ACC112 (cell line): ENCODE results near the gene UPF3A.
A peak's percentile ranks its signal among the peaks of the same experiment; 100 is the strongest.

Experiments used
- H2AFZ ChIP-seq: fragments of 200-600 bp; sonication (generic); one replicate; pipeline ENCODE4 v1.6.0; 2017; ENCODE audit warnings: antibody characterized with exemption, low read length; ENCODE audit not compliant: unreplicated experiment
- H3K27ac ChIP-seq: fragments of 200-600 bp; sonication (generic); 2 replicates; pipeline ENCODE4 v1.5.1; 2014; ENCODE audit warnings: low read depth, mild to moderate bottlenecking, antibody characterized with exemption, low read length, moderate library complexity
- H3K27me3 ChIP-seq: fragments of 200-600 bp; sonication (generic); 2 replicates; pipeline ENCODE4 v1.6.1; 2014; ENCODE audit warnings: mild to moderate bottlenecking, antibody characterized with exemption, low read length, moderate library complexity, mixed read lengths; ENCODE audit not compliant: insufficient read depth
- H3K36me3 ChIP-seq: fragments of 200-600 bp; sonication (generic); 2 replicates; pipeline ENCODE4 v1.6.1; 2016; ENCODE audit warnings: mild to moderate bottlenecking, antibody characterized with exemption, low read length, moderate library complexity, mixed read lengths; ENCODE audit not compliant: insufficient read depth
- H3K4me1 ChIP-seq: fragments of 200-600 bp; sonication (generic); one replicate; pipeline ENCODE4 v1.6.1; 2016; ENCODE audit warnings: low read length, mixed read lengths; ENCODE audit not compliant: insufficient read depth, unreplicated experiment, control insufficient read depth
- H3K4me3 ChIP-seq: fragments of 200-600 bp; sonication (generic); 2 replicates; pipeline ENCODE4 v1.5.1; 2014; ENCODE audit warnings: mild to moderate bottlenecking, low read depth, low read length
- H3K79me2 ChIP-seq: fragments of 200-600 bp; sonication (generic); one replicate; pipeline ENCODE4 v1.6.0; 2016; ENCODE audit warnings: low read length; ENCODE audit not compliant: control insufficient read depth, unreplicated experiment, insufficient read depth

Gene UPF3A

GRCh38 chr13:114304346-114305034 lies 23.1 kb downstream of the UPF3A start:
- no peaks in the 10 kb centered on the region for H3K79me2 ChIP-seq
- no peak overlapping the region for H3K4me3 ChIP-seq
- no peak overlapping the region for H3K27ac ChIP-seq
- no peak overlapping the region for H2AFZ ChIP-seq
- H3K27me3 ChIP-seq = no peaks in the 10 kb centered on the region
- H3K4me1 ChIP-seq = no peaks in the 10 kb centered on the region
- H3K36me3 ChIP-seq = no peaks in the 10 kb centered on the region

- Histone ChIP-seq H3K4me3 (no peak overlapping the region), H3K36me3 (no peaks in the 10 kb centered on the region), H3K4me1 (peaks cover 22% of the 10 kb centered on the region), H3K79me2 (no peaks in the 10 kb centered on the region), H3K27me3 (no peaks in the 10 kb centered on the region), H2AFZ (no peak overlapping the region), H3K27ac (no peak overlapping the region)
These were observed 27.7 kb downstream of the UPF3A start for GRCh38 chr13:114309086-114309485.

DNA sequence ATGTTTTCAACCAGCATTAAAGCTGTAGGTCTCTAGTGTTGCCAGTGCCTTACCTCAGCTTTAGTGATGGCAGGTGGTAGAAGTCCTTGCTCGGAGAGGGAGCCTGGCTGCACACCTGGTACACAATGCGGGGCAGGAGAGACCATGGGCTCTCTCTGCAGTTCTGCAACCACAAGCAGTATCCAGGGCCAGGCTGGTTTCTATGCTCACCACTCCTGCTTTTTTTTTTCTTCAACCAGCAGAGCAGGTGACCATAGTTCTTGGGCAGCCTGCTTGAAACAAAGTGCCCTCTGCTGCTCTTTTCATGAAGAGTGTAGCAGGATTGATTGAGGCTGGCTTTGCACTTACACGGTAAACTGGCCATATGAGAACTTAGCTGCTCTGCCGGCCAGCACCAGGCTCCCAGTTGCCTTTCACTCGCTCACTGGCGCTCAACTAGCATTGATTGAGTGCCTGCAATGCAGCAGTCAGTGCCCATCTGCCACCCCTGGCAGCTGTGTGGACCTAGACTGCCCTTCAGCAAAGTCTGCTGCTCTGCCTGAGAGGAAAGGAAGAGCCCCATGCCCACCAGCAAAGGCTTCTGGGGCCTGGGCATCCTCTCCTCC lies 28.5 kb downstream of the UPF3A start:
- H3K27me3 ChIP-seq = no peaks in the 10 kb centered on the region
- peaks cover 22% of the 10 kb centered on the region for H3K4me1 ChIP-seq
- peaks cover 5% of the 10 kb centered on the region for H3K79me2 ChIP-seq
- H3K36me3 ChIP-seq = no peaks in the 10 kb centered on the region
- H2AFZ ChIP-seq = no peak overlapping the region
- H3K27ac ChIP-seq = no peak overlapping the region
- no peak overlapping the region for H3K4me3 ChIP-seq

DNA sequence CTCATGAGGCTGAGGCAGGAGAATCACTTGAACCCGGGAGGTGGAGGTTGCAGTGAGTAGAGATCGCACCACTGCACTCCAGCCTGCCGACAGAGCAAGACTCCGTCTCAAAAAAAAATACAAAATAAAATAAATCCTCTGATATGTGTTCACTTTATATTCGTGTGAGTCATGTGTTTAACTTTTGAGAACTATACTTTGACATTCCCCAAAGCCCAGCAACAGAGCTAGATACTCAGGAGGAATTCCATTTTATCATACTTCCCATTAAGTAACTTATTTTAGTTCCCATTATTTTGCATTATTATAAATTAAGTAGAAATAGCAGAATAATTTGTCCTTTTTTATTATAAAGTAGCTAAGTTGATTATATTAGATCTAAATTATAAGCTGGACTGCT lies 29.6 kb downstream of the UPF3A start:
- H3K4me1 ChIP-seq = peaks cover 22% of the 10 kb centered on the region
- no peak overlapping the region for H2AFZ ChIP-seq
- H3K36me3 ChIP-seq = no peaks in the 10 kb centered on the region
- H3K4me3 ChIP-seq = no peak overlapping the region
- no peak overlapping the region for H3K27ac ChIP-seq
- peaks cover 15% of the 10 kb centered on the region for H3K79me2 ChIP-seq
- no peaks in the 10 kb centered on the region for H3K27me3 ChIP-seq

DNA sequence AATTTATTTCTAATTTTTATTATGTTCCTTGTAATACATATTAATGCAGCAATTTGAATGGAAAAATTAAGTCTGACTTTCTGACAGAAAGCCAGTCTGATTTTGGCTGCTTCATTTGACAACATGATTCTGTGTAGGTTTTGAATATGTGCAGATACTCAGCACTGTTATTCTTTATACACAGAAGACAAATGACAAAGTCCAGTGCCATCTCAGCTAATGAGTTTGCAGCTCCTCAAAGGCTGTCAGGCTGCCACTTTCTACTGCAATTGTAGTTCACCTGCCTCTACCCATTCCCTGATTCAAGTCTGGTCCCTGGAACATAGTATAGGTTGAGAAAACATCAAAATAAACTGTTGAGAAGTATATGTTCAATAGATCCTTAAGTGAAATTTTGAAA lies 30.0 kb downstream of the UPF3A start:
- H3K4me1 ChIP-seq = peaks cover 22% of the 10 kb centered on the region
- H3K27me3 ChIP-seq = no peaks in the 10 kb centered on the region
- H3K36me3 ChIP-seq = no peaks in the 10 kb centered on the region
- H2AFZ ChIP-seq = peak overlapping the region; percentile 53
- H3K79me2 ChIP-seq = peaks cover 19% of the 10 kb centered on the region
- H3K4me3 ChIP-seq = peak overlapping the region; percentile 25; the same call in 1 of the 2 replicates
- H3K27ac ChIP-seq = peak overlapping the region; percentile 54

DNA sequence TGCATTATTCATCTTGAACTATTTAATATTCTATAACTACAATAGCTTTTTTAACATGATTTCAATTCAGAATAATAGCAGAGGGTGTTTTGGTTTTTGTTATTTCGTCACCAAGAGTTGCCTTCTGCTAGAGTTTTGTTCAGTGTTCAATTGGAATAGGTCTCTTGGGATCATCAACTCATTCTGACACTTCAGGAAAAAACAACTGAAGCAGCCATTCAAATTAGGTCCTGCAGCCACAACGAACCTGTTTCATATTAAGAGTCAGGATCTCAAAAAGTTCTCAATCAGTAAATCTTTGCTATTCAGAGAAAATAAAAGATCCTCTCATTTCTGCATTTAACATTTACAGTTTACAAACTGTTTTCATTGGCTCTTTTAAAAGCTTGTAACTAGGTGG lies 30.5 kb downstream of the UPF3A start:
- Histone ChIP-seq H3K36me3 (no peaks in the 10 kb centered on the region), H3K79me2 (peaks cover 24% of the 10 kb centered on the region), H3K27me3 (no peaks in the 10 kb centered on the region), H2AFZ (peak overlapping the region; percentile 53), H3K4me1 (peaks cover 22% of the 10 kb centered on the region), H3K4me3 (peak overlapping the region; percentile 25; the same call in 1 of the 2 replicates), H3K27ac (peak overlapping the region; percentile 54)

DNA sequence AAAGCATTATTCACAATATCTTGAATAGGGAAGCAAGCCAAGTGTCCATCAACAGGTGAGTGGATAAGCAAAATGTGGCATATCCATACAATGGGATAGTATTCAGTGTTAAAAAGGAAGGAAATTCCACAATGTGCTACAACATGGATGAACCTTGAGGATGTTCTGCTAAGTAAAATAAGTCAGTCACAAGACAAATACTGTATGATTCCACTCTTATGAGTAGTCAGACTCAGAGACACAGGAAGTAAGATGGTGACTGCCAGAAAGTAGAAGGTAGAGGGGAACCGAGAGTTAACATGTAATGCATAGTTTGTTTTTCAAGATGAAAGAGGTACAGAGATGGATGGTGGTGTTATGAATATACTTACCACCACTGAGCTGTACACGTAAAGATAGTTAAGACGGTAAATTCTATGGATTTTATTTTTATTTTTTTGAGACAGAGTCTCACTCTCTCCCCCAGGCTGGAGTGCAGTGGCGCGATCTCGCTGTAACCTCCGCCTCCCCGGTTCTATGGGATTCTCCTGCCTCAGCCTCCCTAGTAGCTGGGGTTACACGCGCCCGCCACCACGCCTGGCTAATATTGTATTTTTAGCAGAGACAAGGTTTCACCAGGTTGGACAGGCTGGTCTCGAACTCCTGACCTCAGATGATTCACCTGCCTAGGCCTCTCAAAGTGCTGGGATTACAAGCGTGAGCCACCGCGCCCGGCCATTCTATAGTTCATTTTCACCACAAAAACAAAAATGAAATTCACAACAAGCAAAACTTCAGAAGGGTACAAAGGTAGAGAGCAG lies 31.9 kb downstream of the UPF3A start:
- Histone ChIP-seq H3K27ac (peak overlapping the region; percentile 89), H3K4me3 (peak overlapping the region; percentile 83), H3K79me2 (peaks cover 37% of the 10 kb centered on the region), H2AFZ (peak overlapping the region; percentile 65), H3K36me3 (no peaks in the 10 kb centered on the region), H3K27me3 (no peaks in the 10 kb centered on the region), H3K4me1 (peaks cover 34% of the 10 kb centered on the region)

- H3K79me2 ChIP-seq = peaks cover 46% of the 10 kb centered on the region
- peak within 1 kb of the TSS; percentile 65 for H2AFZ ChIP-seq
- peak within 1 kb of the TSS; percentile 83 for H3K4me3 ChIP-seq
- no peaks in the 10 kb centered on the region for H3K27me3 ChIP-seq
- peaks cover 42% of the 10 kb centered on the region for H3K4me1 ChIP-seq
- no peaks in the 10 kb centered on the region for H3K36me3 ChIP-seq
- peak within 1 kb of the TSS; percentile 89 for H3K27ac ChIP-seq
These were observed 32.9 kb downstream of the UPF3A start, which contains the start of gene CHAMP1 for GRCh38 chr13:114314074-114314912. TSS of gene CHAMP1 (plus strand) at chr13:114314503. CDS start at chr13:114323843, 9,340 bp downstream.

DNA sequence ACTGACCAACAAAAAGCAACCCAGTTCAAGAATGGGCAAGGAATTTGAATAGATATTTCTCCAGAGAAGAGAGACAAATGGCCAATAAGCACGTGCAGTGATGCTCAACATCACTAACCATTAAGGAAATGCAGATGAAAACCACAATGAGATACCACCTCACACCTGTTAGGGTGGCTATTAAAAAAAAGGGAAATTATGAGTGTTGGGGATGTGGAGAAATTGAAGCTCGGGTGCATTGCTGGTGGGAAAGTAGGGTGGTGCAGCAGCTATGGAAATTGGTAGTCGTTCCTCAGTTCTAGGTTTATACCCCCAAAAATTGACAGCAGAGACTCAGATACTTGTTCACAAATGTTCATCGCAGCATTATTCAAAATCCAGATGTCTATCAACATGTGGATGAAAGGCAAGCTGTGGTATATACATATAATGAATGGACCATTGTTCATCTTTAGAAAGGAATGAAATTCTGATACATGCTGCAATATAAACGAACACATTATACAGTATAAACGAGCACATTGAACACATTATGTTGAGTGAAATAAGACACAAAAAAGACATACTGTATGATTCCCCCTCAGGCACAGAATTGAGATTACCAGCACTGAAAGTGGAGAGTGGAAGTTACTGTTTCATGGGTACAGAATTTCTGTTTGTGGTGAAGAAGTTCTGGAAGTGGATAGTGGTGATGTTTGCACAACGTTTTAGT lies 33.8 kb downstream of the UPF3A start:
- Histone ChIP-seq H3K27ac (peak overlapping the region; percentile 89), H3K4me3 (peak overlapping the region; percentile 83), H3K36me3 (peaks cover 3% of the 10 kb centered on the region; the same call in 1 of the 2 replicates), H3K79me2 (peaks cover 56% of the 10 kb centered on the region), H2AFZ (no peak overlapping the region), H3K27me3 (no peaks in the 10 kb centered on the region), H3K4me1 (peaks cover 49% of the 10 kb centered on the region)
